B cell (primary cell): Measurements from ENCODE around the gene TTC9. TPM values are rescaled to one million over a fixed set of nuclear protein-coding genes. Genes with fewer than 3 reads are reported as not detected.

ENCODE experiments used
- ATAC-seq: fragments of 200-7000 bp; cut with Tn5 transposase; one replicate; pipeline ENCODE4 v1.10.0; 2021; ENCODE audit warnings: low read depth, mild to moderate bottlenecking, moderate number of reproducible peaks, moderate library complexity
- CTCF ChIA-PET: fragments of 350-600 bp; sonication (Branson Sonifier 250); formaldehyde crosslinking; loops from one replicate; lab custom pipeline; 2021; ENCODE audit warnings: antibody characterized with exemption, inconsistent platforms; lab: Charles Lee
- POLR2A ChIA-PET: fragments of 350-600 bp; sonication (Branson Sonifier 250); formaldehyde crosslinking; loops from one replicate; lab custom pipeline; 2021; ENCODE audit warnings: antibody characterized with exemption; lab: Charles Lee
- DNase-seq: peaks from one replicate; pipeline ENCODE4 v3.0.0; 2013
- H2AFZ ChIP-seq: 2 replicates; pipeline ENCODE4 v1.6.1; 2012; ENCODE audit warnings: mild to moderate bottlenecking, low read depth, low read length; ENCODE audit not compliant: insufficient read depth, poor library complexity, severe bottlenecking
- H3K27ac ChIP-seq, 2 donors: 1 replicate in 1 of 2; 2 replicates in 1 of 2; pipeline ENCODE4 v1.5.1; 2012 to 2013; ENCODE audit warnings: low read length in 2 of 2, mild to moderate bottlenecking in 2 of 2, moderate library complexity in 1 of 2
- H3K27me3 ChIP-seq, 4 experiments: fragments of 200-600 bp in 1 of 4; sonication (generic) in 1 of 4; replicated peaks in 1 of 4; 1 replicate in 2 of 4; 2 replicates in 2 of 4; pipeline versions ENCODE4 v1.6.1 to v1.7.0; 2013 to 2016; ENCODE audit warnings: low read length in 3 of 4, mild to moderate bottlenecking in 2 of 4, mixed read lengths in 1 of 4, moderate library complexity in 1 of 4; ENCODE audit not compliant: insufficient read depth in 4 of 4, control insufficient read depth in 3 of 4; ENCODE audit errors: control extremely low read depth in 1 of 4
- H3K36me3 ChIP-seq, 2 experiments: replicated peaks in 1 of 2; 1 replicate in 1 of 2; 2 replicates in 1 of 2; pipeline versions ENCODE4 v1.6.1 to v1.7.1; 2013; ENCODE audit warnings: low read length in 1 of 2; ENCODE audit not compliant: insufficient read depth in 2 of 2, control insufficient read depth in 1 of 2; ENCODE audit errors: control extremely low read depth in 1 of 2, extremely low read depth in 1 of 2
- H3K4me1 ChIP-seq, 2 donors: fragments of 200-600 bp in 1 of 2; sonication (generic) in 1 of 2; 1 replicate in 1 of 2; 2 replicates in 1 of 2; pipeline versions ENCODE4 v1.5.1 to v1.6.1; 2013 to 2017; ENCODE audit warnings: low read length in 2 of 2; ENCODE audit not compliant: control insufficient read depth in 2 of 2, insufficient read depth in 2 of 2
- H3K4me2 ChIP-seq: replicated peaks from 2 replicates; pipeline ENCODE3; 2012; ENCODE audit warnings: mild to moderate bottlenecking, low read depth, low read length; ENCODE audit not compliant: poor library complexity, severe bottlenecking
- H3K4me3 ChIP-seq, 5 experiments: fragments of 200-600 bp in 1 of 5; sonication (generic) in 1 of 5; 1 replicate in 3 of 5; 2 replicates in 2 of 5; pipeline versions ENCODE4 v1.5.1 to v1.7.0; 2011 to 2016; ENCODE audit warnings: low read length in 4 of 5, mild to moderate bottlenecking in 4 of 5, low read depth in 2 of 5, control low read depth in 1 of 5, moderate library complexity in 1 of 5; ENCODE audit not compliant: insufficient read depth in 1 of 5; ENCODE audit errors: control extremely low read depth in 1 of 5, extremely low read depth in 1 of 5
- H3K79me2 ChIP-seq: fragments of 200-600 bp; sonication (generic); one replicate; pipeline ENCODE4 v1.6.0; 2016; ENCODE audit warnings: low read length; ENCODE audit not compliant: control insufficient read depth, insufficient read depth
- H3K9ac ChIP-seq: fragments of 200-600 bp; sonication (generic); 2 replicates; pipeline ENCODE4 v1.6.1; 2017; ENCODE audit warnings: mild to moderate bottlenecking, low read length, moderate library complexity
- H3K9me3 ChIP-seq, 3 donors: one replicate each; pipeline versions ENCODE4 v1.6.1 to v1.7.1; 2013; ENCODE audit warnings: low read length in 2 of 3; ENCODE audit not compliant: control insufficient read depth in 2 of 3, insufficient read depth in 1 of 3; ENCODE audit errors: control extremely low read depth in 1 of 3
- H4K20me1 ChIP-seq: 2 replicates; pipeline ENCODE4 v1.6.0; 2012; ENCODE audit warnings: mild to moderate bottlenecking, low read length; ENCODE audit not compliant: insufficient read depth, control insufficient read depth, poor library complexity, severe bottlenecking
- H3K27ac Mint-ChIP-seq: one replicate; pipeline ENCODE4 v1.8.0; 2021; ENCODE audit warnings: mixed read lengths
- H3K27me3 Mint-ChIP-seq: one replicate; pipeline ENCODE4 v1.8.0; 2021; ENCODE audit warnings: mixed read lengths
- H3K4me1 Mint-ChIP-seq: one replicate; pipeline ENCODE4 v1.8.0; 2021; ENCODE audit warnings: mixed read lengths
- H3K4me3 Mint-ChIP-seq: one replicate; pipeline ENCODE4 v1.8.0; 2021; ENCODE audit warnings: mixed read lengths
- H3K9me3 Mint-ChIP-seq: one replicate; pipeline ENCODE4 v1.8.0; 2022; ENCODE audit warnings: mixed read lengths; ENCODE audit not compliant: insufficient read depth
- CTCF ChIP-seq: fragments of 200-600 bp; IDR thresholded peaks from one replicate; pipeline ENCODE4 v1.8.0; 2022; ENCODE audit warnings: antibody characterized with exemption, mild to moderate bottlenecking
- EZH2 ChIP-seq: IDR thresholded peaks from 2 replicates; pipeline ENCODE4 v1.6.1; 2012; ENCODE audit warnings: borderline replicate concordance, low read depth, mild to moderate bottlenecking, moderate library complexity, low read length; ENCODE audit not compliant: insufficient read depth, poor library complexity, severe bottlenecking
- WGBS: methylation state at CpG from one replicate; pipeline ENCODE4 v1.1.5; 2013; ENCODE audit warnings: missing lambda C conversion rate; ENCODE audit not compliant: insufficient coverage; 5-methylcytosine and 5-hydroxymethylcytosine counted together
- intact Hi-C: fragments of 100-400 bp; cut with micrococcal nuclease; formaldehyde crosslinking; loops from one replicate; pipeline ENCODE4 v1.10.0; 2022
- polyA plus RNA-seq: library from polyadenylated mRNA; depleted of rRNA; stranded (reverse); fragments of >200 nt; gene quantifications from 2 replicates; pipeline ENCODE4 v1.2.3, GENCODE V29; 2012
- total RNA-seq, 2 donors: library from RNA; stranded (reverse); fragments of 120-200 nt in 1 of 2; gene quantifications; 1 replicate in 1 of 2; 2 replicates in 1 of 2; pipeline versions ENCODE4 v1.2.3 to v1.2.4, GENCODE V29; 2013 to 2022

Gene TTC9
- total and polyA plus RNA-seq, 2 donors (not counting 1 experiment from before 2014, with no cell fraction given), result 15.3 to 16.3 TPM

- Histone ChIP-seq H3K9ac (peak overlapping the region; percentile 62), H3K27me3 (no peaks in the 10 kb centered on the region), H2AFZ (peak overlapping the region; percentile 89), H3K9me3 (no peaks in the 10 kb centered on the region), H4K20me1 (peaks cover 26% of the 10 kb centered on the region), H3K27ac (peak overlapping the region in 1 of 2 donors; percentile 43), H3K4me3 (peak overlapping the region; percentile 61 to 70 (median 64)), H3K36me3 (peaks cover 0 to 8% of the 10 kb centered on the region in 2 experiments), H3K4me1 (peaks cover 25 to 26% of the 10 kb centered on the region in 2 donors), H3K79me2 (peaks cover 41% of the 10 kb centered on the region), H3K4me2 (peak overlapping the region; percentile 73)
- Mint-ChIP-seq H3K4me3 (peak overlapping the region; percentile 99), H3K4me1 (peaks cover 27% of the 10 kb centered on the region), H3K27me3 (no peaks in the 10 kb centered on the region), H3K27ac (peak overlapping the region; percentile 72), H3K9me3 (no peaks in the 10 kb centered on the region)
- CTCF ChIA-PET, result interaction anchor here (0.6 to 3.3 kb wide), 10 partner anchors 11 to 312 kb away, joined by 3 to 16 read pairs (median 4); partner anchors contain the start of genes MAP3K9 and PCNX1
- ATAC-seq (no peak), DNase-seq (peak; percentile 8)
- TF ChIP-seq CTCF, result no peak
- 83% methylated on average over 1 of the region's 3 CpGs for WGBS
- intact Hi-C loops, result loop anchor here (2.0 to 5.0 kb wide), 2 partner anchors 41 to 54 kb away; partner anchors contain the start of gene TTC9
- POLR2A ChIA-PET, result interaction anchor here (0.6 to 1.2 kb wide), 5 partner anchors 40 to 213 kb away, joined by 3 to 7 read pairs (median 3); no protein-coding TSS in a partner anchor
Measured at GRCh38 chr14:70601162-70601561, 40.6 kb upstream of the TTC9 start.

GRCh38 chr14:70602254-70602653, 39.5 kb upstream of the TTC9 start:
- CTCF ChIA-PET, result interaction anchor here (0.6 to 3.3 kb wide), 7 partner anchors 10 to 1201 kb away, joined by 3 to 16 read pairs (median 4); partner anchors contain the start of gene PCNX1
- peaks cover 32% of the 10 kb centered on the region for H3K79me2 ChIP-seq
- WGBS, result no CpG with 5 or more reads among the region's 2 CpGs
- H3K27ac Mint-ChIP-seq, result no peak overlapping the region
- intact Hi-C loops, result loop anchor here (5.0 kb wide), 1 partner anchor 40 kb away; the partner anchor contains the start of gene TTC9
- ATAC-seq (no peak), DNase-seq (peak; percentile 23)
- no peak overlapping the region for H2AFZ ChIP-seq
- H4K20me1 ChIP-seq, result peaks cover 16% of the 10 kb centered on the region
- H3K4me3 Mint-ChIP-seq, result no peak overlapping the region
- peaks cover 0 to 3% of the 10 kb centered on the region in 2 experiments for H3K36me3 ChIP-seq
- no peak overlapping the region for H3K27ac ChIP-seq
- POLR2A ChIA-PET, result no interaction called here
- H3K9me3 ChIP-seq, result no peaks in the 10 kb centered on the region
- peaks cover 27% of the 10 kb centered on the region for H3K4me1 Mint-ChIP-seq
- no peak overlapping the region for H3K4me3 ChIP-seq
- no peak overlapping the region for H3K9ac ChIP-seq
- H3K4me1 ChIP-seq, result peaks cover 25 to 26% of the 10 kb centered on the region in 2 donors
- no peaks in the 10 kb centered on the region for H3K9me3 Mint-ChIP-seq
- no peaks in the 10 kb centered on the region for H3K27me3 Mint-ChIP-seq
- TF ChIP-seq EZH2 (no peak), CTCF (no peak)
- no peak overlapping the region for H3K4me2 ChIP-seq
- H3K27me3 ChIP-seq, result no peaks in the 10 kb centered on the region
